H9 (cell line): ENCODE results near the gene PROCR. TPM values are rescaled to one million over a fixed set of nuclear protein-coding genes. Genes with fewer than 3 reads are reported as not detected.
A peak's percentile ranks its signal among the peaks of the same experiment; 100 is the strongest.

Experiments used
- DNase-seq: peaks from one replicate; pipeline ENCODE4 v3.0.0-alpha.2; 2017
- H2AFZ ChIP-seq: one replicate; pipeline ENCODE4 v1.6.1; 2013; ENCODE audit warnings: mild to moderate bottlenecking, low read length, control low read depth, moderate library complexity
- H2AK5ac ChIP-seq: 2 replicates; pipeline ENCODE4 v1.6.1; 2013; ENCODE audit warnings: low read length, control low read depth, mixed read lengths; ENCODE audit not compliant: insufficient read length
- H2BK120ac ChIP-seq: one replicate; pipeline ENCODE4 v1.6.1; 2013; ENCODE audit warnings: low read depth, mild to moderate bottlenecking, low read length, control low read depth, inconsistent platforms; ENCODE audit not compliant: poor library complexity, severe bottlenecking
- H2BK12ac ChIP-seq: 2 replicates; pipeline ENCODE4 v1.6.1; 2013; ENCODE audit warnings: low read length, control low read depth, mixed read lengths, low read depth; ENCODE audit not compliant: insufficient read length
- H2BK15ac ChIP-seq: 2 replicates; pipeline ENCODE4 v1.6.1; 2013; ENCODE audit warnings: low read depth, low read length, control low read depth
- H2BK20ac ChIP-seq: one replicate; pipeline ENCODE4 v1.6.1; 2013; ENCODE audit warnings: low read depth, mild to moderate bottlenecking, low read length, control low read depth, inconsistent platforms; ENCODE audit not compliant: poor library complexity, severe bottlenecking
- H2BK5ac ChIP-seq: 2 replicates; pipeline ENCODE4 v1.6.1; 2013; ENCODE audit warnings: low read length, control low read depth, mixed read lengths; ENCODE audit not compliant: insufficient read length
- H3K14ac ChIP-seq: 2 replicates; pipeline ENCODE4 v1.6.1; 2013; ENCODE audit warnings: low read length, control low read depth; ENCODE audit not compliant: insufficient read depth
- H3K18ac ChIP-seq: 2 replicates; pipeline ENCODE4 v1.6.1; 2013; ENCODE audit warnings: low read depth, mild to moderate bottlenecking, mixed read lengths, low read length, control low read depth; ENCODE audit not compliant: insufficient read length
- H3K23ac ChIP-seq: 2 replicates; pipeline ENCODE4 v1.6.1; 2013; ENCODE audit warnings: low read length, control low read depth, mixed read lengths, low read depth; ENCODE audit not compliant: insufficient read length
- H3K23me2 ChIP-seq: 2 replicates; pipeline ENCODE4 v1.6.1; 2013; ENCODE audit warnings: low read depth, mild to moderate bottlenecking, mixed read lengths, low read length, control low read depth; ENCODE audit not compliant: insufficient read length, poor library complexity, severe bottlenecking
- H3K27ac ChIP-seq: 2 replicates; pipeline ENCODE4 v1.5.1; 2013; ENCODE audit warnings: low read length, control low read depth, mixed read lengths, low read depth; ENCODE audit not compliant: insufficient read length
- H3K27me3 ChIP-seq: 2 replicates; pipeline ENCODE4 v1.6.1; 2013; ENCODE audit warnings: low read length, control low read depth, inconsistent platforms; ENCODE audit not compliant: insufficient read depth
- H3K4ac ChIP-seq: 2 replicates; pipeline ENCODE4 v1.6.1; 2013; ENCODE audit warnings: low read depth, mild to moderate bottlenecking, control low read depth, inconsistent platforms, low read length, moderate library complexity
- H3K4me1 ChIP-seq: 2 replicates; pipeline ENCODE4 v1.6.1; 2013; ENCODE audit warnings: low read length, control low read depth, inconsistent platforms; ENCODE audit not compliant: insufficient read depth
- H3K4me2 ChIP-seq: 2 replicates; pipeline ENCODE4 v1.6.1; 2013; ENCODE audit warnings: low read length, control low read depth, mixed read lengths; ENCODE audit not compliant: insufficient read length, insufficient read depth
- H3K56ac ChIP-seq: 2 replicates; pipeline ENCODE4 v1.6.1; 2013; ENCODE audit warnings: low read depth, mild to moderate bottlenecking, mixed read lengths, low read length, control low read depth; ENCODE audit not compliant: insufficient read length
- H3K79me1 ChIP-seq: 2 replicates; pipeline ENCODE4 v1.6.1; 2013; ENCODE audit warnings: low read depth, mild to moderate bottlenecking, moderate library complexity, low read length, control low read depth, inconsistent platforms; ENCODE audit not compliant: insufficient read depth, poor library complexity, severe bottlenecking
- H3K79me2 ChIP-seq: 2 replicates; pipeline ENCODE4 v1.6.1; 2013; ENCODE audit warnings: low read length, control low read depth, inconsistent platforms; ENCODE audit not compliant: insufficient read depth
- H3K9ac ChIP-seq: 2 replicates; pipeline ENCODE4 v1.6.1; 2013; ENCODE audit warnings: low read length, control low read depth, mixed read lengths; ENCODE audit not compliant: insufficient read length; ENCODE audit errors: extremely low read depth
- H3K9me3 ChIP-seq: one replicate; pipeline ENCODE4 v1.6.1; 2013; ENCODE audit warnings: low read depth, low read length, inconsistent platforms; ENCODE audit not compliant: control insufficient read depth
- H3T11ph ChIP-seq: one replicate; pipeline ENCODE4 v1.6.1; 2013; ENCODE audit warnings: mild to moderate bottlenecking, low read length, control low read depth, inconsistent platforms
- H4K20me1 ChIP-seq: one replicate; pipeline ENCODE4 v1.6.1; 2013; ENCODE audit not compliant: control insufficient read depth, insufficient read length, insufficient read depth
- H4K5ac ChIP-seq: 2 replicates; pipeline ENCODE4 v1.6.1; 2013; ENCODE audit warnings: low read depth, mild to moderate bottlenecking, mixed read lengths, low read length, control low read depth; ENCODE audit not compliant: insufficient read length
- H4K8ac ChIP-seq: replicated peaks from 2 replicates; pipeline ENCODE4 v1.6.1; 2013; ENCODE audit warnings: low read length, control low read depth, mixed read lengths, low read depth; ENCODE audit not compliant: insufficient read length
- H4K91ac ChIP-seq: 2 replicates; pipeline ENCODE4 v1.6.1; 2013; ENCODE audit warnings: low read depth, mild to moderate bottlenecking, moderate library complexity, mixed read lengths, low read length, control low read depth; ENCODE audit not compliant: insufficient read length
- H3K27ac Mint-ChIP-seq, 3 experiments: 2 replicates in 2 of 3; 3 replicates in 1 of 3; pipeline ENCODE4 v1.8.0; 2020 to 2021; ENCODE audit warnings: mixed read lengths in 3 of 3, mild to moderate bottlenecking in 1 of 3, moderate library complexity in 1 of 3
- H3K27me3 Mint-ChIP-seq: 2 replicates; pipeline ENCODE4 v1.8.0; 2021; ENCODE audit warnings: low read depth, mild to moderate bottlenecking, moderate library complexity, mixed read lengths
- H3K36me3 Mint-ChIP-seq, 3 experiments: 2 replicates in 2 of 3; 3 replicates in 1 of 3; pipeline ENCODE4 v1.8.0; 2020 to 2021; ENCODE audit warnings: low read depth in 3 of 3, mixed read lengths in 3 of 3; ENCODE audit not compliant: insufficient read depth in 1 of 3
- H3K4me1 Mint-ChIP-seq, 2 experiments: 2 replicates each; pipeline ENCODE4 v1.8.0; 2020; ENCODE audit warnings: mixed read lengths in 2 of 2
- H3K4me3 Mint-ChIP-seq, 2 experiments: 2 replicates in 1 of 2; 3 replicates in 1 of 2; pipeline ENCODE4 v1.8.0; 2020 to 2021; ENCODE audit warnings: mild to moderate bottlenecking in 2 of 2, mixed read lengths in 2 of 2, moderate library complexity in 1 of 2
- H3K9me3 Mint-ChIP-seq, 2 experiments: 2 replicates in 1 of 2; 3 replicates in 1 of 2; pipeline ENCODE4 v1.8.0; 2020; ENCODE audit warnings: mild to moderate bottlenecking in 2 of 2, mixed read lengths in 2 of 2, moderate library complexity in 1 of 2
- WGBS: extraction: QIAGEN DNeasy Blood & Tissue Kit; methylation state at CpG from one replicate; pipeline ENCODE4 v1.1.7; 2013; ENCODE audit warnings: missing lambda C conversion rate, low lambda C conversion rate, mixed read lengths; ENCODE audit not compliant: insufficient read length; ENCODE audit errors: extremely low coverage; 5-methylcytosine and 5-hydroxymethylcytosine counted together
- total RNA-seq: library from RNA; stranded (reverse); gene quantifications from 2 replicates; pipeline ENCODE4 v1.2.1, GENCODE V29; 2021
- TF ChIP-seq, protein P1 (sequence below): fragments of 200-600 bp; sonication (generic); conservative IDR thresholded peaks from 3 replicates; pipeline ENCODE4 v1.8.0; 2021; ENCODE audit warnings: antibody characterized with exemption, mild to moderate bottlenecking

The PROCR gene
- total RNA-seq, 1 experiment from 2014 or later = 6.4 TPM

DNA sequence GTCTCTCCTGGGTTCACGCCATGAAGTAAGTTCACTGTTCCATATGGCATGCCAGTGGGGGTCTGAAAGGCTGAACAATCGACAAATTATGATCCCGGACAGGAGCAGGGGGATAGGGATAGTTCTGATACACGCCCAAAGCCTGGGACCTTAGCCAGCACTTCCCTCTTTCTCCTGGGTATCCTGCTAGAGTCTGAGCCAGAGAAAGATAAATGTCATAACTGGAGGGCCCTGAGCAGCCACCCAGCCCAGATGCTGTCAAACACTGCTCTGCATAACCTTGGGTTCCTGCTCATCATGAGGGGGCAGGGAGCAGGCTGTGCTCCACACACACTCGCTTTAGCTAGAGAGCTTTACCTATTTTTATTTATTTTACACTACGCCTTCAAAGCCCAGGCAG lies 37.0 kb upstream of the PROCR start:
- Histone ChIP-seq H2AFZ (no peak overlapping the region), H3K23me2 (no peaks in the 10 kb centered on the region), H3K4ac (no peak overlapping the region), H3K27ac (no peak overlapping the region), H3K4me1 (no peaks in the 10 kb centered on the region), H3K79me1 (no peaks in the 10 kb centered on the region), H3T11ph (no peak overlapping the region), H2AK5ac (no peak overlapping the region), H2BK15ac (no peak overlapping the region), H3K9me3 (no peaks in the 10 kb centered on the region), H3K79me2 (no peaks in the 10 kb centered on the region), H3K18ac (no peak overlapping the region), H2BK12ac (no peak overlapping the region), H2BK5ac (no peak overlapping the region), H4K5ac (no peak overlapping the region), H2BK120ac (no peak overlapping the region), H3K23ac (no peak overlapping the region), H4K91ac (no peak overlapping the region), H3K56ac (no peak overlapping the region), H4K8ac (no peak overlapping the region), H2BK20ac (no peak overlapping the region), H3K4me2 (no peak overlapping the region), H4K20me1 (no peaks in the 10 kb centered on the region), H3K27me3 (no peaks in the 10 kb centered on the region), H3K9ac (no peak overlapping the region), H3K14ac (no peak overlapping the region)
- no peaks in the 10 kb centered on the region for H3K27me3 Mint-ChIP-seq
- peak overlapping the region in 2 of 3 experiments; percentile 55 to 86; a peak in 4 of 7 replicates for H3K27ac Mint-ChIP-seq
- TF ChIP-seq, protein P1, sequence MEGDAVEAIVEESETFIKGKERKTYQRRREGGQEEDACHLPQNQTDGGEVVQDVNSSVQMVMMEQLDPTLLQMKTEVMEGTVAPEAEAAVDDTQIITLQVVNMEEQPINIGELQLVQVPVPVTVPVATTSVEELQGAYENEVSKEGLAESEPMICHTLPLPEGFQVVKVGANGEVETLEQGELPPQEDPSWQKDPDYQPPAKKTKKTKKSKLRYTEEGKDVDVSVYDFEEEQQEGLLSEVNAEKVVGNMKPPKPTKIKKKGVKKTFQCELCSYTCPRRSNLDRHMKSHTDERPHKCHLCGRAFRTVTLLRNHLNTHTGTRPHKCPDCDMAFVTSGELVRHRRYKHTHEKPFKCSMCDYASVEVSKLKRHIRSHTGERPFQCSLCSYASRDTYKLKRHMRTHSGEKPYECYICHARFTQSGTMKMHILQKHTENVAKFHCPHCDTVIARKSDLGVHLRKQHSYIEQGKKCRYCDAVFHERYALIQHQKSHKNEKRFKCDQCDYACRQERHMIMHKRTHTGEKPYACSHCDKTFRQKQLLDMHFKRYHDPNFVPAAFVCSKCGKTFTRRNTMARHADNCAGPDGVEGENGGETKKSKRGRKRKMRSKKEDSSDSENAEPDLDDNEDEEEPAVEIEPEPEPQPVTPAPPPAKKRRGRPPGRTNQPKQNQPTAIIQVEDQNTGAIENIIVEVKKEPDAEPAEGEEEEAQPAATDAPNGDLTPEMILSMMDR = no peak
- no peak overlapping the region for H3K4me3 Mint-ChIP-seq
- DNase-seq = no peak
- H3K4me1 Mint-ChIP-seq = peaks cover 5 to 7% of the 10 kb centered on the region in 2 experiments; a peak in 3 of 4 replicates
- WGBS = no CpG with 5 or more reads among the region's 6 CpGs
- no peaks in the 10 kb centered on the region for H3K9me3 Mint-ChIP-seq
- peaks cover 4 to 85% (median 59%) of the 10 kb centered on the region in 3 experiments; a peak in 6 of 7 replicates for H3K36me3 Mint-ChIP-seq
